HS-5 (cell line): ENCODE data around the gene CALML4.

Experiments used
- DNase-seq: peaks from one replicate; pipeline ENCODE4 v3.0.0-alpha.2; 2012; ENCODE audit warnings: low read depth

The CALML4 gene

GRCh38 chr15:68143785-68144184 is 61.3 kb downstream of the CALML4 start:
- no peak for DNase-seq

GRCh38 chr15:68143129-68143528 is 62.0 kb downstream of the CALML4 start:
- DNase-seq, result no peak
